NOMO-1 (cell line): ENCODE data around the gene CXCL12.

ENCODE experiments used
- DNase-seq, 2 experiments: peaks; one replicate each; lab custom pipeline; 2025; ENCODE audit not compliant: unreplicated experiment in 2 of 2; lab: John Stamatoyannopoulos, UW

Gene CXCL12

GRCh38 chr10:44339218-44339617 is 45.7 kb downstream of the CXCL12 start:
- DNase-seq: no peak

- DNase-seq: no peak
These were observed 47.8 kb downstream of the CXCL12 start for GRCh38 chr10:44337081-44337480.

- no peak for DNase-seq
These were observed 49.4 kb downstream of the CXCL12 start for GRCh38 chr10:44335330-44336021.

- DNase-seq: no peak
These were observed 50.2 kb downstream of the CXCL12 start for GRCh38 chr10:44334621-44335184.

- DNase-seq: no peak
These were observed 50.8 kb downstream of the CXCL12 start for GRCh38 chr10:44334091-44334490.

GRCh38 chr10:44333511-44333910 is 51.4 kb downstream of the CXCL12 start:
- no peak for DNase-seq

- no peak for DNase-seq
These were observed 52.4 kb downstream of the CXCL12 start for GRCh38 chr10:44332465-44332864.

GRCh38 chr10:44330431-44330830 is 54.5 kb downstream of the CXCL12 start:
- DNase-seq: no peak

GRCh38 chr10:44327461-44327860 is 57.4 kb downstream of the CXCL12 start:
- no peak for DNase-seq
